Epithelial cell of esophagus (primary cell): ENCODE results near the gene UAP1.

ENCODE experiments used
- DNase-seq: peaks from one replicate; pipeline ENCODE4 v3.0.0; 2010; ENCODE audit warnings: low read depth
- H3K4me3 ChIP-seq: 2 replicates; pipeline ENCODE4 v1.5.1; 2011; ENCODE audit warnings: mild to moderate bottlenecking, low read length, control low read depth
- TF ChIP-seq, protein P1 (sequence below): IDR thresholded peaks from 2 replicates; pipeline ENCODE4 v1.5.1; 2011; ENCODE audit warnings: low read depth, mild to moderate bottlenecking, low read length, control low read depth, inconsistent platforms; ENCODE audit not compliant: insufficient read depth; ENCODE audit errors: missing control alignments

UAP1 gene

DNA sequence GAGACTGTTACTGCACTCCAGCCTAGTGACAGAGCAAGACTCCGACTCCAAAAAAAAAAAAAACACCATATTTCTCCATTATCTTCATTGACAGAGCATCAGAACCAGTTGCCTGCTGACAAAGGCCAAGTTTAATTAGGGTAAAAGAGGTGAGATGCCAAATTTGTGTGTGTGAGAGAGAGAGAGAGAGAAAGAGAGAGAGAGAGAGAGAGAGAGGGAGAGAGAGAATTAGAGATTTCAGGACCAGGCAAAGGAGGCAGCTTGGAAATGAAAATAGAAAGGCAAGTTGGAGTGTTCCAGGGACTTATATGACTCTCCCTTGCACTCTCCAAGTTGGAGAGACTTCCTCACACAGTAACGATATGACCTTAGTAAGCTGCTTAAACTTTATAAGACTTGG, 24.3 kb upstream of the UAP1 start:
- TF ChIP-seq, protein P1, sequence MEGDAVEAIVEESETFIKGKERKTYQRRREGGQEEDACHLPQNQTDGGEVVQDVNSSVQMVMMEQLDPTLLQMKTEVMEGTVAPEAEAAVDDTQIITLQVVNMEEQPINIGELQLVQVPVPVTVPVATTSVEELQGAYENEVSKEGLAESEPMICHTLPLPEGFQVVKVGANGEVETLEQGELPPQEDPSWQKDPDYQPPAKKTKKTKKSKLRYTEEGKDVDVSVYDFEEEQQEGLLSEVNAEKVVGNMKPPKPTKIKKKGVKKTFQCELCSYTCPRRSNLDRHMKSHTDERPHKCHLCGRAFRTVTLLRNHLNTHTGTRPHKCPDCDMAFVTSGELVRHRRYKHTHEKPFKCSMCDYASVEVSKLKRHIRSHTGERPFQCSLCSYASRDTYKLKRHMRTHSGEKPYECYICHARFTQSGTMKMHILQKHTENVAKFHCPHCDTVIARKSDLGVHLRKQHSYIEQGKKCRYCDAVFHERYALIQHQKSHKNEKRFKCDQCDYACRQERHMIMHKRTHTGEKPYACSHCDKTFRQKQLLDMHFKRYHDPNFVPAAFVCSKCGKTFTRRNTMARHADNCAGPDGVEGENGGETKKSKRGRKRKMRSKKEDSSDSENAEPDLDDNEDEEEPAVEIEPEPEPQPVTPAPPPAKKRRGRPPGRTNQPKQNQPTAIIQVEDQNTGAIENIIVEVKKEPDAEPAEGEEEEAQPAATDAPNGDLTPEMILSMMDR = no peak
- H3K4me3 ChIP-seq = no peak overlapping the region
- no peak for DNase-seq

DNA sequence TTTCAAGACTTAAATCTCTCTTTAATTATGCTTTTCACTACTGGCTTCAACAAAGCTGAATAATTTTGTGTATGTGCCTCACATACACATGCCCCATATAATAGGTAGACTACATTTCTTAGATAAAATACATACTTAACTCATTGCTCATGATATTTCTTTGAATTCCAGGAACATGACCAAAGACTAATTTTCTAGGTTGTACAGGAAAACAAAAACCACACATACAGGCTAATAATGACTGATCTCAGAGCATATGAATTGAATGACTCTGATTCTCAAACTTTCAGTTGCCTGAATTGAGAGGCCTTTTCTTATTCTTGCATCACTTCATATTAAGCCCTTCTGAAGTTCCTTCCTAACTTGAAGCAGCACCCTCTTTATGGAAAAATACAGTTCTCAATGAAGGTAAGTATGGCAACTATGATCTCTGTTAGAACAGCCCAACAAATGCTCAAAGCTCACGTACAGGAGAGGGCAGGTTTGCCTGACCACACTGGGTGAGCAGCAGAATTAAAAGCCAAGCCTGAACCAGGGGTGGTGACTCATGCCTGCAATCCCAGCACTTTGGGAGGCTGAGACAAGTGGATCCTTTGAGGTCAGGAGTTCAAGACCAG, 22.6 kb upstream of the UAP1 start:
- peak; percentile 88 for DNase-seq
- TF ChIP-seq, protein P1 = no peak
- H3K4me3 ChIP-seq = no peak overlapping the region

DNA sequence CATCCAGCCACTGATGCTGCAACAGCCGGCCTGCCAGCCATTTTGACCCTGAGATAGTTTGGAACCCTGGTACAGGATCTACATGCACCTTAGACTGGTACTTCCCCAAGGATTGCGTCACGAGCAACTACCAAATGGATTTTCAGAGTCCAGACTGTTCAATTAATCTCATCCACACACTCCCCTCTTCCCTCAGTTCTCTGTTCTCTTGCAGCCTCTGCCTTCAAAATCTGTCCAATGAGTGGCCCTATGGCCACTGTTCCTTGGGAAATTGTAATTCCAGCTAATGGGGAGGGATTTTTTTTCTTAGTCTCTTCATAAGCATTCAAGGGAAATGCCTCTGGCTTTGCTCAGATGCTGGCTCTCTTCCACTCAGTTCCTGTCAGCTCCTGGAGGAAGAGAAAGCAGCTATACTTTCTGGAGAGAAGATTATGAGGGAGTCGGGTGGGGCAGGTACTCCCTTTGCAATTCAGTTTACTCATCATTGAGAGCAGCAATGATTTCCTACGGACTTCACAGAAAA, 19.8 kb upstream of the UAP1 start:
- no peak overlapping the region for H3K4me3 ChIP-seq
- TF ChIP-seq, protein P1 = no peak
- peak; percentile 96 for DNase-seq

DNA sequence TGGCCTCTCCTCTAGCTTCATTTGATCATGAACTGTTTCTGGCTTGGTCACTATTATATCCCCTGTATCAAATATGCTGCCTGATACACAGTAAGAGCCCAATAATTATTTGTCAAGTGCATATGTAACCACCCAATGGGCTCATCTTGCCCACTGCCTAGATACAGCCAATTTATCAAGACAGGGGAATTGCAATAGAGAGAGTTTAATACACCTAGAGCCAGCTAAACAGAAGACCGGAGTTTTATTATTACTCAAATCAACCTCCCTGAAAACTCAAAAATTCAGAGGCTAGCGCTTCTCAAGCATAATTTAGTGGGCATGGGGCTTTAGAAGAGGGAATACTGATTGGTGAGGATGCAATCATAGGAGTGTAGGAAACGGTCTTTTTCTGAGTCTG, 18.3 kb upstream of the UAP1 start:
- DNase-seq = no peak
- no peak overlapping the region for H3K4me3 ChIP-seq
- TF ChIP-seq, protein P1 = no peak

DNA sequence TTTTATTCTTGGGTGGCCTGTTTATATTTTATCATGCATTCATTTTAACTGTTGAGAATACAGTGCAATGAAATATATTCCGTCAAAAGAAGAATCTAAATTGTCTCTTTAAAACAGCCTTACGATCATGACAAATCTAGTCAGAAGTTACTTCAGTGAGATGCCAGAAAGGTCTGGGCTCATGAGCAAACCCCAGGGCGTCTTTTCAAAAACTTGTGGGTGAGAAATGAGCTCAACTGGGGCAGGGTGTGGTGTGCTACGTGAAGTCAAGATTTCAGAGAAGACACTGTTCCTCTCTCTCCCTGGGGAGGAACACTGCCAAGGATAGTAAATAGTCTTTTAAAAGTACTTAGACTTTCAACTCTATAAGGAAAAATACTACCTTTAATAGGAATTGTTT, 13.4 kb upstream of the UAP1 start:
- peak; percentile 68 for DNase-seq
- H3K4me3 ChIP-seq = no peak overlapping the region
- TF ChIP-seq, protein P1 = no peak

DNA sequence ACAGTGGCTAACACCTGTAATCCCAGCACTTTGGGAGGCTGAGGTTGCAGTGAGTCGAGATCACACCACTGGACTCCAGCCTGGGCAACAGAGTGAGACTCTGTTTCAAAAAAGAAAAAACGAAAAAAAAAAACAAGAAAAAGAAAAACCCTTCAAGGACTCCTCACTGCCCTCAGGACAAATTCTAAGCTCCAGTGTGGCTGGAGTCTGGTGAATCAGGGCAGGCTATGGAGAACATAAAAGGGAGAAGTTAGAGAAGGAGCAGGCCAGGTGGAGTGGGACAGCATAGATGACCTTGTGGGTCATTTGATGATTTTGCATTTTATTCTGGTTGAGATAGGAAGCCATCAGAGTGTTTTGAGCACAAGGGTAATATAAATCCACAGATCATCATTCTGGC, 12.5 kb upstream of the UAP1 start:
- H3K4me3 ChIP-seq = no peak overlapping the region
- DNase-seq = no peak
- TF ChIP-seq, protein P1 = no peak

DNA sequence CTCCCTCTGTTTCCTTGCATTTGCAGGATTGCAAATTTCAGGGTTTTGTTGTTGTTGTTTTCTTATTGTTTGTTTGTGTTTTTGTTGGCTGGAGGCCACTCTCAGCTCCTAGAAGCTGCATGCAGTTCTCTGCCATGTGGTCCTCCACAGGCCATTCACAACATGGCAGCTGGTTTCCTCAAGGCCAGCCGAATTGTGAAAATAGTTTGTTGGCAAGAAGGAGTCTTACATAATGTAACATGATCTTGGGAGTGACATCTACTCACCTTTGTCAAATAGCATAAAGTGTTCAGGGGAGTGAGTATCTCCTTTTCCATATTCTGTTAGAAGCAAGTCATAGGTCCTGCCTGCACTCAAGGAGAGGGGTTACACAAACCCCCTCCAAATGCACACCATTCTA, 10.6 kb upstream of the UAP1 start:
- H3K4me3 ChIP-seq = no peak overlapping the region
- peak; percentile 22 for DNase-seq
- TF ChIP-seq, protein P1 = no peak
